ENCODE data around the gene BARD1. TPM values are rescaled to one million over a fixed set of nuclear protein-coding genes. Genes with fewer than 3 reads are reported as not detected.
"Not testable (repeated sequence)": the region's sequence is repeated elsewhere in the genome, so short reads cannot be mapped to it uniquely, and the experiment has no call there.

Gene BARD1
- total RNA-seq: 41.3 and 43.4 TPM in 2 replicates

GRCh38 chr2:214808981-214809750, at the start of gene BARD1:
Gene BARD1 (minus strand): TSS chr2:214809683. CDS start chr2:214809569, 114 bp downstream.
- intact Hi-C loops (cut with micrococcal nuclease): loop anchor here (1.0 to 10.0 kb wide), 8 partner anchors 12 to 1658 kb away; partner anchors contain the start of genes ATIC, IKZF2 and SPAG16

- intact Hi-C loops (cut with micrococcal nuclease): no loop called here
Measured at GRCh38 chr2:214856137-214856536, 46.7 kb upstream of the BARD1 start.

- intact Hi-C loops (cut with micrococcal nuclease): no loop called here
Measured at GRCh38 chr2:214853906-214854305, 44.4 kb upstream of the BARD1 start.

GRCh38 chr2:214843823-214844222, 34.3 kb upstream of the BARD1 start:
- intact Hi-C loops (cut with micrococcal nuclease): no loop called here

GRCh38 chr2:214839464-214839863, 30.0 kb upstream of the BARD1 start:
- intact Hi-C loops (cut with micrococcal nuclease): no loop called here

GRCh38 chr2:214837466-214837865, 28.0 kb upstream of the BARD1 start:
- intact Hi-C loops (cut with micrococcal nuclease): no loop called here

- intact Hi-C loops (cut with micrococcal nuclease): no loop called here
Measured at GRCh38 chr2:214836568-214836967, 27.1 kb upstream of the BARD1 start.

- intact Hi-C loops (cut with micrococcal nuclease): no loop called here
Measured at GRCh38 chr2:214830794-214831346, 21.4 kb upstream of the BARD1 start.

- intact Hi-C loops (cut with micrococcal nuclease): no loop called here
Measured at GRCh38 chr2:214816008-214816533, 6.6 kb upstream of the BARD1 start.

GRCh38 chr2:214810671-214811070, 1.2 kb upstream of the BARD1 start:
- intact Hi-C loops (cut with micrococcal nuclease): loop anchor here (1.0 kb wide), 1 partner anchor 46 kb away; no protein-coding TSS in a partner anchor

- intact Hi-C loops (cut with micrococcal nuclease): loop anchor here (1.0 to 10.0 kb wide), 9 partner anchors 13 to 1659 kb away; partner anchors contain the start of genes ATIC, IKZF2 and SPAG16
Measured at GRCh38 chr2:214809751-214810564, 475 bp upstream of the BARD1 start.

GRCh38 chr2:214807653-214808052, 1.8 kb downstream of the BARD1 start:
- intact Hi-C loops (cut with micrococcal nuclease): loop anchor here (2.0 to 10.0 kb wide), 5 partner anchors 71 to 1657 kb away; partner anchors contain the start of gene IKZF2

- intact Hi-C loops (cut with micrococcal nuclease): loop anchor here (10.0 kb wide), 2 partner anchors 883 to 1313 kb away; no protein-coding TSS in a partner anchor
Measured at GRCh38 chr2:214801768-214802397, 7.6 kb downstream of the BARD1 start.

GRCh38 chr2:214801068-214801467, 8.4 kb downstream of the BARD1 start:
- intact Hi-C loops (cut with micrococcal nuclease): loop anchor here (10.0 kb wide), 2 partner anchors 884 to 1314 kb away; no protein-coding TSS in a partner anchor

GRCh38 chr2:214800180-214800579, 9.3 kb downstream of the BARD1 start:
- intact Hi-C loops (cut with micrococcal nuclease): loop anchor here (10.0 kb wide), 2 partner anchors 885 to 1315 kb away; no protein-coding TSS in a partner anchor

- intact Hi-C loops (cut with micrococcal nuclease): loop anchor here (1.0 kb wide), 1 partner anchor 12 kb away; the partner anchor contains the start of gene BARD1
Measured at GRCh38 chr2:214796911-214797310, 12.6 kb downstream of the BARD1 start.

- intact Hi-C loops (cut with micrococcal nuclease): not testable (repeated sequence)
Measured at GRCh38 chr2:214783181-214783580, 26.3 kb downstream of the BARD1 start.

GRCh38 chr2:214782671-214783070, 26.8 kb downstream of the BARD1 start:
- intact Hi-C loops (cut with micrococcal nuclease): no loop called here

GRCh38 chr2:214781226-214781625, 28.3 kb downstream of the BARD1 start:
- intact Hi-C loops (cut with micrococcal nuclease): no loop called here

- intact Hi-C loops (cut with micrococcal nuclease): no loop called here
Measured at GRCh38 chr2:214775971-214776370, 33.5 kb downstream of the BARD1 start.

GRCh38 chr2:214774108-214774507, 35.4 kb downstream of the BARD1 start:
- intact Hi-C loops (cut with micrococcal nuclease): no loop called here

Data from T-helper 2 cell treated with Interferon-gamma antibody and Interleukin-4, amounts not matched to agents 100 ng/mL and 5 ng/mL, for 36 hours (primary cell).